Mammary epithelial cell (primary cell): ENCODE results near the gene IL7R.

ENCODE experiments used
- CTCF ChIP-seq, 2 donors: IDR thresholded peaks in 1 of 2; conservative IDR thresholded peaks in 1 of 2; 2 replicates each; pipeline ENCODE4 v1.5.1; 2011 to 2012; ENCODE audit warnings: inconsistent platforms in 2 of 2, low read length in 2 of 2, mild to moderate bottlenecking in 2 of 2, control low read depth in 1 of 2, low read depth in 1 of 2; ENCODE audit not compliant: insufficient read depth in 1 of 2; ENCODE audit errors: extremely low read depth in 1 of 2
- EZH2 ChIP-seq: IDR thresholded peaks from 2 replicates; pipeline ENCODE4 v1.6.1; 2012; ENCODE audit warnings: low read length, inconsistent platforms, borderline replicate concordance

- TF ChIP-seq CTCF (conservative IDR thresholded peaks at IDR 0.05 in 1 of 2, IDR thresholded peaks at IDR 0.05 in 1 of 2; ENCODE audit: extremely low read depth in 1 of 2, insufficient read depth in 1 of 2, low read depth in 1 of 2, low read length in 2 of 2), result no peak
- TF ChIP-seq EZH2, result no peak
Measured at GRCh38 chr5:35830587-35830986, 26.1 kb upstream of the IL7R start.
